HG02588 (cell line): ENCODE results near the gene PKD1L1.
"Not testable (repeated sequence)": the region's sequence is repeated elsewhere in the genome, so short reads cannot be mapped to it uniquely, and the experiment has no call there.

Experiments used
- ATAC-seq: cut with Tn5 transposase; IDR thresholded peaks from one replicate; pipeline ENCODE4 v1.9.1; 2021; ENCODE audit warnings: mild to moderate bottlenecking, moderate library complexity; ENCODE audit not compliant: unreplicated experiment

Gene PKD1L1

DNA sequence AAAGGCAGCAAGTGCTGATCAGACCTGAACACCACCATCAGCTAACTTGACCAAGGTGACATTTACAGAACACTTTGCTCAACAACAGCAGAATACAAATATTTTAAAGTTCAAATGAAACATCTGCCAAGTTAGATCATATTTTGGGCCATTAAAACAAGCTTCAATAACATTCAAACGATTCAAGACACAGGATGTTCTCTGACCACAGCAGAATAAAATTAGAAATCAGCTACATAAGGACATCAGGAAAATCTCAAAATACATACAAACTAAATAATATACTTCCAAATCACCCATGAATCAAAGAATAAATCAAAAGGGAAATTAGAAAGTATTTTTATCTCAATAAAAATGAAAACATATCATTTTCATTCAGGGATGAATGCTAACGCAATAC, 173.0 kb downstream of the PKD1L1 start:
- no peak for ATAC-seq

- ATAC-seq = no peak
These were observed 175.8 kb downstream of the PKD1L1 start for GRCh38 chr7:47772492-47772891.

DNA sequence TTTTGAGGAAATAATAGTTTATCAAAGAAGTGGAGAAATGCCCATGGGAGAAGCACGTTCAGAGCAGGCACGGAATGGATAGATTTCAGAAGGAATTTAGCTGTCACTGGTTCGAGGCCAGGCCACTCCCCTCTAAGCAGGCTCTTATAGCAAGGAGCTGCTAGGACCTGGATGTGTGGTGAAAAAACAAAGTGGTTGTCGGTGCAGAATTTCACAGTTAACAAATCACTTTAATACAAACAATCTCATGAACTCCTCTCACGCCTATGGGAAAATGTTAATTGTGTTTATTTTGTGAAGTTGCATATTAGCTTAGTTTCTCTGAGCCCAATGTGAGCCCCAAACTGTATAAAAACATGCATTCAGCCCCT, 176.3 kb downstream of the PKD1L1 start:
- no peak for ATAC-seq

DNA sequence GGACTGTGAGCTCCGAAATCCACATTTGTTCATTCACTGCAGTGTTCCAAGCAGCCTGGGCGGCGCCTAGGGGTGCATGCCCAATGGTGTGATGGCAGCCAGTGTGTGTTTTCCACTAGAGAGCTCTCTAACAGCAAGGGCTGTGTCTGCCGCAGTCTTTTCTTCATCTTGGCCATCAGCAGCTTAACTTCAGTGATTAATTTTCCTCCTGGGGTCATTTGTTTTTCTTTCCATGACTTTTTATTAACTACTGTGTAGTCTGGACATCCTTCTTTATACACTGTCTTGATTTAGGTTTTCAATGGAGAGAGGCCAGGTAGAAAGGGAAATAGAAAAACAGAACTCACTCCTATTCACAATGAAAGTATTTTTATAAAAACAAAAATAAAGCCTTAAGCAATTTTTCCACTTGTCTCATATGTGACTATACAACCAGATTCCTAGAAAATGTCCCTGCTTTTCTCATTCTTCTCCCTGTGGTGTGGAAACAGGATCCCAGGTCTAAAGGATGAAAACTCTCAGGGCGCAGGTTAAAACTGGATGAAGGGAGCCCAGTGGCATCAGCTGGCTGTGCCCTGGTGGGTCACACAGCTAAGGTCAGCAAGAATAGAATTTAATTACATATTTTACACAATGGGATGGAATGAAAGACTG, 176.8 kb downstream of the PKD1L1 start:
- no peak for ATAC-seq

GRCh38 chr7:47766126-47766525, 182.1 kb downstream of the PKD1L1 start:
- ATAC-seq = no peak

DNA sequence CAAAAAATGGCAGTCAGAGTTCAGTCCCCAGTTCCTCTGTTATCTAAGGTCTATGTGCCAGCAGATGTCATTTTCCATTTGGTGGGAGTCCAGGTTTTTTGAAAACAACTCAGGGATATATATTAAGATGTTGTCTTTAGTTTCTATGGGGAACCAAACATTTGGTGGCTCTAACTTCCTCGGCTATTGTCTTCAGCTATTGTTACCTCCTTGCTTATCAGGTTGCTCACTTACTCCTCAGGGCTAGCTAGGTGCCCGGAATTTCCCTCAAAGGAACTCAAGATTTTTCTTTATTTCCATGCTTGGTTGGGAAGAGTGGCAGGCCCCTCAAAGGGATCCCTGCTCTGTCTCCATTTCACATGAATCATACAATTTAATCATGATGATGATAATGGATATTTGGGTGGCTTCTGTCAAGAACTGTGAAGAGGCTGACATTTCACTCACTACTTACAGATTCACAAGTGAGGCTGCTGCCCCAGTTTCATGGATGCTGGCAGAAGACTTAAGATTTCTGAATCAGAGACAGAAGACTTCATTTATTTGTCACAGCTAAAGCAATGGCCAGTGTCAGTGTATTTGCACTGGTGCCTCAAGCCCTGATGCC, 182.8 kb downstream of the PKD1L1 start:
- ATAC-seq = no peak

GRCh38 chr7:47764746-47765145, 183.5 kb downstream of the PKD1L1 start:
- ATAC-seq = no peak

GRCh38 chr7:47763063-47763974, 184.9 kb downstream of the PKD1L1 start:
- no peak for ATAC-seq

DNA sequence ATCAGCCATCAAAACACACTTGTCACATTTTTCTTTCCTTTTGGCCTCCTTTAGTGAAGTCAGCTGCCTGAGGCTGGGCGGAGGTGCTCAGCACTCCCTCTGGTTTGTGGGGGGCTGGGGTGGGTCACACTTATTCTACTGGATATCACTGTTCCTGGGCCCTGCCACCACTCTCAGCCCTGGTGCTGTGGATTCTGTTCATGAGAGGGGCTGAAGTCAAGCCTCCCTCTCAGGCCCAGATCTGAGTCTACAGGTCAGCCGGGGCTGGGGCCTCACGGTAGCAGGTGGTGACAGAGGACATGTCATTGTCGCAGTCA, 185.6 kb downstream of the PKD1L1 start:
- no peak for ATAC-seq

- no peak for ATAC-seq
These were observed 186.1 kb downstream of the PKD1L1 start for GRCh38 chr7:47762207-47762606.

DNA sequence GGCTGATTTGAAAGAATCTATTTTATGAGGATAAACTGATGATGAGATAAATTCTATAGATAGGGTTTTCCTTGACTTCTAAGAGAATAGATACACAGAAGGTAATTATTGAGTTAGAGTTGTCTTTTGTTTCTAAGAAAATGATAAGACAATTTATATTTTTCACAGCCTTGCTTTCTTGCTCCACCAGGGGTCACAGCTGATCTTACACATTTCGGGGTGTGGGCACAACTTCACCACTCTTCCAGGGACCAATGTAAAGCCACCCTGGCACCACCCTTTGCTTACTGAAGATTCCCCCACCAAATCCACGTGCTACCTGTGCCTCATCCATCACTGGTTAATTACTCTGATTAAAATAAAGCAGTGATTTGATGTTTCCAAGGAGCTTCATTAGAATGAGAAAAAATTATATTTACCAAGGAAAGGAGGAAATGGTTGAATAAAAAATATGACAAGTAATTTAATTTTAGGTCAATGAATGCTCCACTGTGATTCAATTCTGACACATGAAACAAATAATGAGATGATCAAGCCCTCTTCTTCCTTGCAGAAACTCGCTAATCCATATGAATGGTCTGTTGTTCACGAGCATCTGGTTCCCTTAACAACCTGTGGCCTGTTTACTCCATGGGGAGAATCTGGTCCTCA, 189.1 kb downstream of the PKD1L1 start:
- ATAC-seq = no peak

GRCh38 chr7:47758546-47758945, 189.7 kb downstream of the PKD1L1 start:
- ATAC-seq = no peak

DNA sequence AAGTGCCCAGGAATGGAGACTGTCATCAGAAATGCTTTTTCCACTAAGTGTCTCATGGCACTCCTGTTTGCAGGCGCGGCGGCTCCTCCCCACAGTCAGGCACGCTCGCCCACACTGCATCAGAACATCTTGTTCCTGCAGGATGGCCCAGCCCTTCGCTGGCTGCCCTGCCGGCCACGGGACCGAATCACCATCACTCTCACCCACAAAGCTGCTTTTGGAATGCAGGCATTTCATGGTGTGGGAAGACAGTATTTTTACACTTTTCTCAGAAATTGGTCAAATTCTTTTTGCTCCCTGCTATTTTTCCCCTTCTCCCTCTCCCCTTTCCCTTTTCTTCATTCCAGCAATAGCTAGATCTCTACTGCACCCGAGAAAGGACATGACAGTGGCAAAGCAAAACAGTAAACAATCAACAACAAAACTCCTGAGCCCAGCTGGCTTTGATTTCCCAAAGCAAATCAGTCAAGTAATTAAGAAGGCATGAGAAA, 190.3 kb downstream of the PKD1L1 start:
- ATAC-seq = no peak

- no peak for ATAC-seq
These were observed 191.6 kb downstream of the PKD1L1 start for GRCh38 chr7:47756636-47757035.

DNA sequence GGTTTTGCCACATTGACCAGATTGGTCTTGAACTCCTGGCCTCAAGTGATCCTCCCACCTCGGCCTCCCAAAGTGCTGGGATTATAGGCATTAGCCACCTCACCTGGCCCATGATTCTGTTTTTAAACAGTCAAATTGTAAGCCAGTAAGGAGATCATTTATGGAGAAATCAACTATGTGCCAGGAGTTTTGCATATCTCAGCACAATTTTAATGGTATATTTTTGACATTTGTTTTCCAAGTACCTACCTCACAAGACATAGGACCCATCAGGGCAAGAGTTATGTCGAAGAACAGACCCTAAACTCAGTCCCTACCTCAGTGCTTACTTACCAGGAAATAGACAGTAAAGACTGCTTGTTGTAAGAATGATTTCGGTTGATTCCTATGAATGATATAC, 193.0 kb downstream of the PKD1L1 start:
- ATAC-seq = no peak

- not testable (repeated sequence) for ATAC-seq
These were observed 196.5 kb downstream of the PKD1L1 start for GRCh38 chr7:47751724-47752123.

DNA sequence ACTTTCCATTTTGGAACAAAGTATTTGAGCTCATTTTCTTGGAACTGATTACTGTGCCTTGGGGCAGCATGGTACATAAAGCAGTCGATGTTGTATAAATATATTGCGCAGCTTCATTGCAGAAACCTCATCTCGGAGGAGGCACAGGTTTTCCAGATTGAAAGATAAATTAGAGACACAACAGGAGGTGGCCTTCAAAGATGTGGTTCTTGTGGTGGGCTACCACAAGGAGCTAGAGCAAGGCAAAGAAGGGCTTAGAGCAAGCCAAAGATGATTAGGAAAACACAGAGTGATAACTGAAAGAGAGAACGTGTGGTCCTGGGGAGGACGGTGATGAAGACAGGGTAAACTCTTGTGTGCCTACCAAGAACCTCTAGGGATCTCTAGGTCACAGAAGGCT, 197.2 kb downstream of the PKD1L1 start:
- ATAC-seq = no peak

GRCh38 chr7:47748041-47748440, 200.2 kb downstream of the PKD1L1 start:
- no peak for ATAC-seq

- no peak for ATAC-seq
These were observed 201.1 kb downstream of the PKD1L1 start for GRCh38 chr7:47747160-47747559.

- ATAC-seq = no peak
These were observed 201.8 kb downstream of the PKD1L1 start for GRCh38 chr7:47746468-47746867.

DNA sequence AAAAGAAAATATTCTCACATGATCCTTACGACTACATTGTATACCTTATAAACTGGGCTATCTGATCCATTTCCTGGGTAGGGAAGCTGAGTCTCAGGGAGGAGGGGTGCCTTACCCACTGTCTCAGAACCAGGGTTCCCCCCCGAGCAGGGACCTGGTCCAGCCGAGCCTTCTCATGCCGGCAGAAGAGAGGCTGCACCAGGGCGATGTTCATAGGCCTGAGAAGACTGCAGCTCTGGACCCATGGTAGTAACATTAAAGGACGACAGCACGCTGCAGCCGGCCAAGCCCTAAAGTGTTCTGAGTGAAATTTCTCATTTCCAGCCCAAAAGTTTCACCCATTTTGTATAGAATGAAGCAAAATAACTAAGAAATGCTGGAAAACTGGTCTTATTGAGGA, 203.4 kb downstream of the PKD1L1 start:
- no peak for ATAC-seq
